SKM-1 (cell line): ENCODE results near the gene ARHGAP22.

Source experiments
- DNase-seq: peaks from one replicate; lab custom pipeline; 2025; ENCODE audit not compliant: unreplicated experiment; lab: John Stamatoyannopoulos, UW

ARHGAP22 gene

GRCh38 chr10:48555310-48556042 is 49.4 kb downstream of the ARHGAP22 start:
- DNase-seq: no peak

DNA sequence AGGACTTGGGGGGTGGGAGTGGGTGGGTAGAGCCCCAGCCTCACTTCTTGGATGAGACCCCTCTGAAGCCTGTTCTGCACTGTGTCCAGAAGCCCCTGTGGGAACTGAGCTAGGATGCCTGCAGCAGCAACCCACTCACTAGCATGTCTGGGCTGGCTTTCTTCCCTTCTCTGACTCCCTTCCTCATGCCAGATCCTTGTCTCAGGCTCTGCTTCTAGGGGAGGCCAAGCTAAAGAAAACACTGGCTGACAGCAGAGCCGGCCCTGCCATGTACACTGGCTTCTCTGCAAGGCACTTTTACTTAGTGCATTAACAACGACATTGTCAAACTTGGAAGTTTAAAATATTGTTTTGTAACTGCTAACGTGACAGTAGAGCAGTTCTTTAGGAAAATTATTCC is 50.2 kb downstream of the ARHGAP22 start:
- DNase-seq: no peak

DNA sequence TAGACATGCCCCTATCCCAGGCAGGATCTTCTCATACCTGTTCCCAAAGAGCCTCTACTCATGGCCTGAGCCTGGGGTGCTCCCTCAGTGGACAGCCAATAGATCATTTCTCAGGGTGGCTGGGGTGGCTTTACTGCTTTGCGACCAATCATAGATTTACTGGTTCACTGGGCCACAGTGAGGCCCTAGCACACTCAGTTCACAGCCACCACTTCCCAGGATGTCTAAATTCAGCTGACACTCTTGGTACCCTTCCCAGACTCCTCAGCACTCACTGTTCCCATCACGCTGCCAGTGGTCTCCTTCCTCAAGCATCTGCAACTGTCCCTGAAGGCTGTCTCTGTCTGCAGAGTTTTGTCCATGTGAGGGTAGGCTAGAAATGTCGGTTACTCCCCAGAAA is 50.6 kb downstream of the ARHGAP22 start:
- DNase-seq: no peak

- no peak for DNase-seq
Observed at GRCh38 chr10:48552946-48553564, 51.8 kb downstream of the ARHGAP22 start.

GRCh38 chr10:48551861-48552591 is 52.8 kb downstream of the ARHGAP22 start:
- peak; percentile 10 for DNase-seq

DNA sequence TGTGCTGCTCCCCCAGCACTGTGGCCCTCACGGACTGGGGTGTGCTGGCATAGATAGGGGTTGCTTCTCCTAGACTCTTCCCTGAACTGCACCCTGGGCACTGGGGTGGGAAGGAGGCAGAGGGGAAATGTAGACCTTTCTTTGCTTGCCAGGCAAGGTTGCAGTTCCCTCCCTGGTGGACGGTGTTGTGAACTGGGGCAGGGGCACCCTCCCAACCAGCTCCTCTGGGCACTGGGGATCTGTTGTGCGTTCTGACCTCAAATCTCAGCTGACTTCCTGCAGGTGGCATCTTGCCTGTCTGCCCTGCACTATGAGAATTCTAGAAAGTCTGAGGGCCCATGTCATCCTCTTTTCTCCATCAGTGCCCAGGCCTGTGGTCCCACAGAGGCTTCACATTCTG is 53.9 kb downstream of the ARHGAP22 start:
- no peak for DNase-seq

GRCh38 chr10:48550071-48550691 is 54.7 kb downstream of the ARHGAP22 start:
- no peak for DNase-seq

GRCh38 chr10:48549236-48549635 is 55.6 kb downstream of the ARHGAP22 start:
- no peak for DNase-seq

DNA sequence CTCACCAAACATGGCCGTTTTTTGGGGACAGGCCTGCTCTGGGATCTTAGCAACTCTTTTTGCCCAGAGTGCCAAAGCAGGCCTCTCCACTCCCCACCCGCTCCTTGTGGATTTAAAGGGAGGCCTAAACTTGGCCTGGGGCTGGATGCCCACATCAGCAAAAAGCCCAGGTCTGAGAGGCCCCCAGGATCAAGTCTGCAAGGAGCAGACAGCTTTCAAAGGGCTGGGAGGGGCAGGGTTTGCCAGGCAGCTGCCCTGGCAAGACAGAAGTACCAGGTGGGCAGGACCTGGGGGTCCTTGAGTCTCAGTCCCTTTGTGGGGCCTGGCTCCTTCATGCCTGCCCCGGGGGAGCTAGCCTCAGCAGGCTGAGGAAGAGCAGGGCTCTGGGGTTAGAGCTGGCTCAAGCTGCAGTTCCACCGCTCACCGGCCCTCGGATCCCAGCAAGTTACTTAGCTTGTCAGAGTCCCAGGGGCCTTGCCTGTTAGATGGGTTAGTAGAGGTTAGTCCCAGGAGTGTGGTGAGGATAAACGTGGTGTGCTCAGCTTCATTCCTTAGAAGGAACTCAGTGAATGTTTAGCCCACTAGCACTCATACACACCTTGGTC is 56.2 kb downstream of the ARHGAP22 start:
- no peak for DNase-seq

DNA sequence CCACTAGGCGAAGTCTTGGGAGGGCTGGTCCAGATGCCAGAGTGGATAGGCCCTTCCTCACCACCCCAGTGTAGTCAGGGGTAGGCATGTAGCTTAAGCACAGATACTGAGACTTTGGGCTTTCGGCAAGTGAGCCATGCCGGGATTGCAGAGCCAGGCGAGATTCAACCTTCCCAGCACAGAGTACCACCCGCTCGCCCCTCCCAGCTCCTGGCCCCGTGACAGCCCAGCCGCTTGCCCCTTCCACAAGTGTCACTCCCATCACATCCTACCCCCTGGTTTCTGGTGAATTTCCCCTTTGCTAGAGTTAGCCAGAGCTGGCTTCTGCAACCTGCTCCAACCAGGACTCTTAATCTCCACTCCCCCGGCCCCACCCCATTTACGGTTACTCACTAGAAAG is 56.9 kb downstream of the ARHGAP22 start:
- DNase-seq: no peak

GRCh38 chr10:48547061-48547895 is 57.6 kb downstream of the ARHGAP22 start:
- DNase-seq: no peak

- DNase-seq: no peak
Observed at GRCh38 chr10:48545462-48546145, 59.3 kb downstream of the ARHGAP22 start.

DNA sequence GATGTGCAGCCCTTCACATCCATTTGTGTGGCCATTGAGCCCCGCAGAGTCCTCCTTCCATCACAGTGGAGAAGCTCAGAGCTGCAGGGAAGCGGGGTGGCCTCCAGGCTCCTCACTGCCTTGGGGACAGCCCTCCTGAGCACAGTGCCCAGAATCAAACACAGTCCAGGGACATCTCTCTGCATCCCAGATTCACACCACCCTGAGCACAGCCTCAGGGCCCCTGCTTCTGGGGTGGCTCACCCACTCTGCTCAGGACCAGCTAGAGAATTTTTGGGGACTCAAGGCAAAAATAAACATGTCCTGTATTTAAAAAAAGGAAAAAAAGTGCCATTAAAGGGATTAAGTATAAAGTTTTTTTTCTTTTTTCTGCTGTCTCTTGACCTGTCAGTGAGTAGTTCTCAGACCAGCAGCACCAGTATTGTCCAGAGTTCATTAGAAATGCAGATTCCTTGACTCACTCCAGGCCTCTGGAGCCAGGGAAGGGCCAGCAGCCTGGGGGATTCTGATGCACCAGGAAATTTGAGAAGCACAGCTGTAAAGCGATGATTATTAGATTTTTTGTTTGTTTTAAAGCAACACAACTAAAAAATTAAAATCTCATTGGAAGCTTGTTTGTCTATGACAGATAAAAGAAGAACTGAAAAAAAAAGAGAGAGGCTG is 61.6 kb downstream of the ARHGAP22 start:
- DNase-seq: no peak

DNA sequence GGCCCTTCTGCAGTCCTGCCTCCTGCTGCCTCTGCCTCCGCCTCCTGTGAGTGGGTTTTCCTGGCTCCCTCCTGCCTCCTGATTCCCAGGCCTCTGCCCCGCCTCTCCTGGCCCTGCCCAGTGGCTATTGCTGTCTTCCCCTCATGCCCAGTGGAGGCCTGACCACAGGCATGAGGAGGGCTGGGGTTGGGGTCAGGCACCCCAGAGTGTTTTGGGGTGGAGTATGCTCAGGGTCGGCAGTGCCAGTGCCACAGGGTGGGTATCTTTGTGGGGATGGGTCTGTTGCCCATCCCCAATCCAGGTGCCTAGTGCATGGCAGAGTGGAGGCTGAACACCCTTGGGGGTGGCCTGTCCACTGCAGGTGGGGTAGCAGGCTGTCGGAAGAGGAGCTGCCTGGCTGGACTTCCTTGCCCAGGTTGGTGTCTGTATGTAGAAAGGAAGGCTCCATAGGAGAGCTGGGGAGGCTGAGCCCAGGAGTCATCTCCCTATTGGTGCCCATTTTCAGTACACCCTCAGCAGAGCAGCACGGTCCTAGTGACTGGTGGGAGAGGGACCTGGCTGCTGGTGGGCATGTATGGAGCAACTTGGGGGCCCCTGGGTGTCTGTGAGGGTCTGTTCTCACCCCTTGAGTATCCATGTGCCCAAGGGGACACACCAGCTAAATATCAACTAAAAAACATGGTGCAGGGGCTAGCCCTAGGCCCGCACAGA is 62.2 kb downstream of the ARHGAP22 start:
- DNase-seq: no peak

DNA sequence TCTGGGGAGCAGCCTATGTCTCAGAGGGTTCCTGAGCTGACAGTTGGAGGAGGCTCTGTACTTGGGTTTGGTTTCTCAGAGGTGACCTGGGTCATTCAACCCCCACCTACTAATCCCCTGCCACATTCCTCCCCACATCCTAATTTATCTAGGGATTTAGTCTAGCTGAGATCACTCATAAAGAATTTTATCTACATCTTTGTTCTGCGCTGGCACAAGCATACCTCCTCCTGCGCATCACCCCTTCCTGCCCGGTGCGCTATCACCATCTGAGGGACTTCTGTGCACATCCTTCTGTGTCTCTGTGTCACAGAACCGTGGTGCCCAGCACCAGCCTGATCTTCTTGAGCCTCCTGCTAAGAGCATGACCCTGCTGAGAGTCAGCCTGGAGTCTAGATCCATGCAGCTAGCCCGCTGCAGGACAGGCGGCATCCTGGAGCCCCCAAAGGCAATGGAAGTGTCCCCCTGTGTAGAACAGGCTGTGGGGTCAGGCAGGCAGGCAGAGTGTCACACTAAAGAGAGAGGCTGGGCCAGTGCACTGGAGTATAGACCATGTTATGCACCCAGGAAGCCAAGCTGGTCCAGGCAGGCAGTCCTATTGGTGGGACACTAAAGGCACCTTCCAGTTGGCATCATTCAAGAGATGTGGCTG is 63.6 kb downstream of the ARHGAP22 start:
- DNase-seq: no peak

- no peak for DNase-seq
Observed at GRCh38 chr10:48538611-48539010, 66.3 kb downstream of the ARHGAP22 start.

- no peak for DNase-seq
Observed at GRCh38 chr10:48536916-48537890, 67.7 kb downstream of the ARHGAP22 start.
